RCC 7860 (cell line): Measurements from ENCODE around the gene PSMA6.
A peak's percentile ranks its signal among the peaks of the same experiment; 100 is the strongest.
"Not testable (repeated sequence)": the region's sequence is repeated elsewhere in the genome, so short reads cannot be mapped to it uniquely, and the experiment has no call there.

Experiments used
- DNase-seq: peaks from one replicate; pipeline ENCODE4 v3.0.0-alpha.2; 2015; ENCODE audit warnings: low spot score
- FAIRE-seq: peaks from 2 replicates; lab custom pipeline; 2012; peaks lifted over from hg19 to GRCh38; lab: Jason Lieb, UNC

PSMA6 gene

GRCh38 chr14:35317820-35318219 is 25.6 kb downstream of the PSMA6 start:
- FAIRE-seq (no peak), DNase-seq (no peak)

GRCh38 chr14:35319509-35319908 is 27.3 kb downstream of the PSMA6 start:
- DNase-seq, result no peak
- FAIRE-seq, result no peak

DNA sequence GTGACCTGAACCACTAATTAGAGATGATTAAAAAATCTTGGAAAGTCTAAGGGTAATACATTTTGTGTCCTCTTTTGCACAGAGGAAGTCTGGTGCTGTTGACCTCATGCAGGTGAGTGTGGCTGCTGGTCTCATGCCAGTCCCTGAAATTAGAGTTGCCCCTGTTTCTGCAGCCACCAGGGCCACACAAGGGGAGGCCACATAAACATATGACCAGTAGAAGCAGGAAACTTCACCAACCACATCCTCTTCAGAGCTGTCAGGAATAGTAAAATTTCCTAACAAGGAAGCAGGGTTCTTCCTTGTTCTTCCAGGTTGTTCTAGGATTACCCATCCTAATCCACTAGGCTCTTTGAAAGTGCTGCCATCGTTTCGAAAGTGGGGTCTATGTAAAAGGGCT is 28.3 kb downstream of the PSMA6 start:
- DNase-seq (no peak), FAIRE-seq (no peak)

- FAIRE-seq, result no peak
- no peak for DNase-seq
Measured at GRCh38 chr14:35326375-35326774, 34.2 kb downstream of the PSMA6 start.

- DNase-seq, result peak; percentile 42
- no peak for FAIRE-seq
Measured at GRCh38 chr14:35331605-35332516, 39.7 kb downstream of the PSMA6 start.

GRCh38 chr14:35332517-35333263 is 40.5 kb downstream of the PSMA6 start:
- FAIRE-seq, result no peak
- no peak for DNase-seq

- FAIRE-seq, result no peak
Measured at GRCh38 chr14:35333264-35333730, 41.1 kb downstream of the PSMA6 start.

DNA sequence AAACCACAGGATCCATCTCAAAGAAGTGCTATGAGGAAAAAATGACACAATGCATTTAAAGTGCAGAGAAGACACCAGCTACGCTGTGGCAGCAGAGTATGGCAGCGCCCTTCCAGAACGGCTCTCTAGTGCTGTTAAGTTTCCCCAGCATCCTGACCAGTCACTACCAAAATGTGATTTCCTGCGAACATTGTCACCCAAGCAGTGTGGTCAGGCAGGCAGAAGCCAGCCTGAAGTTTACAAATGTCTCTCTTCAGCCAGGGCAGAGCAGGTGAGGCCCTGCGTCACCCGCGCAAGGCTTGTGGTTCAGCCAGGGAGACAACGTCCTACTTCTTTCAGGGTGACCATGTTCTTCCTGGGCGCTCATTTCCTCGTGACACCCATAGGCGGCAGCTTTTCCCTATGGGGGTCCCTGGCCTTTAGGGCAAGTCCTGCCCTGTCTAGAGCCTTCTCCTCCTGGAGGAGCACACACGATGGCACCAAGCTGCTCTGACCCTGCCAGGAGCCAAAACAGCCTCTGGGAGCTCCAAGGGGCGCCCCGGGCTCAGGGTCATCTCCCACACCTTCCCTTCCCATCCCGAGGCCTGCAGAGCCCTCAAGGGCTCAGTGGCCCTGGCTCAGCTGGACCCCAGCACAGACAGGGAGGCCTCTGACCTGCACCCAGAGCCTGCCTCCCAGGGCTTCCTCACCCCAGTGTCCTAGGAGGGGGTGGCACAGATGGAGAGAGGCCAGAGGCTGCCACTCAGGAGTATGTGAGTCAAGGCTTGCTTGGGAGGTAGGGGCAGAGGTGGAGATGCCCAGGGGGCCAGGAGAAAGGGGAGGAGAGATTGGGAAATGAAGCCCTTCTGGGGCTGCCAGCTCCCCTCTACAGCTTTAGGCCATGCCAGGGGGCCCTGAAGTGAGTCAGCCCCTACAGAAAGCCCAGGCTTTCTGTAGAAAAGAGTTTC is 41.9 kb downstream of the PSMA6 start:
- no peak for DNase-seq
- FAIRE-seq, result no peak

More at GRCh38 chr14:35333264-35333730, 41.1 kb downstream of the PSMA6 start:
- no peak for DNase-seq

GRCh38 chr14:35335388-35336092 is 43.4 kb downstream of the PSMA6 start:
- FAIRE-seq, result no peak
- peak; percentile 65 for DNase-seq

DNA sequence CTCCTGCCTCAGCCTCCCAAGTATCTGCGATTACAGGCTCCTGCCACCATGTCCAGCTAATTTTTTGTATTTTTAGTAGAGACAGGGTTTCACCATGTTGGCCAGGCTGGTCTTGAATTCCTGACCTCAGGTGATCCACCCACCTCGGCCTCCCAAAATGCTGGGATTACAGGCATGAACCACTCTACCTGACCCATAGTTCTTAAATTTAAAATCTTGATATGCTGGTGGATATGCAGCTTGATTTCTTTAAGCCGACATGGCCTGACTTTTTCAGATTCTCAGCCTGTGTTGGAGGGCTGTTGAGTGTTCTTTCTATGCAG is 44.0 kb downstream of the PSMA6 start:
- not testable (repeated sequence) for FAIRE-seq, DNase-seq

DNA sequence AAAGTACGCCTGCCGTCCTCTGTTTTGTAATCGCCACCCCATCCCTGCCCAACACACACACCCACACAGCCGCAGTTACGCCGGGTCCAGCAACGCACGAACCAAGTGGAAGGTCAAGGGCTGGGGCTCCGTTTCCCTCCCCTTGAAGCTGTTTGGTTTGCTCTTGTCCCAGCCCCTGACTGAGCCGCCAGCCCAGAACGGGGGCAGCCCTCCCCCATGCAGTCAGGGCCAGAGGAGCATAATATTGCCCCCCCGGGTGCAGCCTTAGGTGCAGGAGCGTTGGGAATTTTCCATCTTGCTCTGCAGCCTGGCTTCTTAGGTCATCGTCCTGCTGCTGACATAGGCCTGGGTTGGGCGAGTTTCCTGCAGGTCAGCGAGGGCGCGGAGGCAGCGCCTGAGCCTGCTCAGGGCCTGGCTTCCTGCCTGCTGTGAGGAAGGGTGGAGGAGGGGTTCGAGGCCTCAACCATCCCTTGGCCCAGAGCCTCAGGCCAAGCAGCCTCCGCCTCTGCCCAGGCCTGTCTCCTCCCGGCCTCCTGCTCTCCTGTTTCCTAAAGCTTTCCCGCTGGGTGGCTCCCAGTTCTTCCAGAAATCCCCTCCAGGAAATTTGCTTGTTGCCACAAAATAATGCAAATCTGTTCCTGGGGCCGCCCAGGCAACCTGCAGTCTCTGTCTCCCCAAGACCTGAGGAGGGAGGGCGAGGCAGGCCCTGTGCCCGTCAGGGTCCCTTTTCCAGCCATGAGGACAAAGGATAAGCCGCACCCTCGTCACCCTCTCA is 44.5 kb downstream of the PSMA6 start:
- no peak for FAIRE-seq
- peak; percentile 78 for DNase-seq

- DNase-seq, result no peak
- FAIRE-seq, result no peak
Measured at GRCh38 chr14:35337269-35338255, 45.4 kb downstream of the PSMA6 start.

- DNase-seq, result no peak
- FAIRE-seq, result no peak
Measured at GRCh38 chr14:35338731-35339405, 46.7 kb downstream of the PSMA6 start.

DNA sequence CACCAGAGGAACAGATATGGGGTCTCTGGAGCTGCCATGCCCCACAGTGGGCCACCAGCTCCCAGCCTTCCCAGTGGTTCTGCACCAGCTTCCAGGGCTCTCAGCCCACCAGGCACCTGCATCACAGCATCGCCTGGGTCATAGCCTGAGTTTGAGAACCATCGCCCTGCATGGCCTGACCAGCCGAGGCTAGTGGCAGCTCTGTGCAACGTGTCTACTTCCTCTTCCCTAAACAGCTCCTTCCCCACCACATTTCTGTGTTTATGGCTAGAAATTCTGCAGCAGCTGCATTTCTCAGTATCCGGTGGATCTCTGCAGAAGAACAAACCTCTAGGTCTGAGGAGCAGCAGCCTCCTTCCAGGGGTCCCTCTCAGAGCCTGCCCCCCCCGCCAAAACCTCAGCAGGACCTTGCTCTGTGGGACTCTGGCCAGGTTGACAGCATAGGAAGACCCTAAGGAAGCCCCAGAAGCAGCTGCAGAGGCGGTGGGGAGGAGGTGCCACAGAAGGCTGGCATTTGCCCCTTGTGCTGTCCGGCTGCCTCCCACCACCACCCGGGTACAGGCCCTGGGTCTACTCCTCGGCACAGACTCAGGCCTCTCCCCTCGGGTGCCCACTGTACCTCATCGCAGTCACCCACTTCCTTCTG is 47.7 kb downstream of the PSMA6 start:
- DNase-seq (no peak), FAIRE-seq (no peak)

DNA sequence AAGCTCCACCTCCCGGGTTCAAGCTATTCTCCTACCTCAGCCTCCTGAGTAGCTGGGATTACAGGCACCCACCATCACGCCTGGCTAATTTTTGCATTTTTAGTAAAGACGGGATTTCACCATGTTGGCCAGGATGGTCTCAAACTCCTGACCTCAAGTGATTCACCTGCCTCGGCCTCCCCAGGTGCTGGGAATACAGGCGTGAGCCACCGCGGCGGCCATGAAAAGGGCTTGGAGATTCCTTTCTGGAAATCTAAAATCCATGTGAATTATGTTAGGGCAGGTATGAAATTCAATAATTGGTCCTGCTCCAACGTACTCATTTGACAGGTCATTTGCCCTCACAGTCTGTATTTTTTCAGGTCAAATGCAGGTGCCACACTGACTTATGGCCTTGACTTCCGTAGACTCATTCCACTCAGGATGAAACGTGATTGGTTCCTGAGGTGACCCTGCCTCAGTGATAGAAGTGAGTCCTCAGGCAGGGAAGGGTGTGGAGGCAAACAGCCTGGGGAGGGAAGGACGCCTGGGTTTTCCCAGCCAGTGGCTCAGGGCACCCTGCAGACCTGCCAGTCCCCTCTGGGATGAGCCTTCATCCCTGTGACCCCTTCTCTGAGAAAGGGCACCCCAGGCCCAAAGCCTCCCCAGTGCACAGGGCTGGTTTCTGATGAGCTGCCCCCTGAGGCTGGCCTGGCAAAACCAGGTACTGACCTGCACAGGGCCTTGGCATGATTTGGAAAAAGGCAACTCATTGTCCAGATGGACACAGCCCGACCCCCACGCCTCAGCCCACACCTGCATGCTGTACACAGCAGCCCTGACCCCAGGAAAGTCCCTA is 48.7 kb downstream of the PSMA6 start:
- no peak for FAIRE-seq
- no peak for DNase-seq

DNA sequence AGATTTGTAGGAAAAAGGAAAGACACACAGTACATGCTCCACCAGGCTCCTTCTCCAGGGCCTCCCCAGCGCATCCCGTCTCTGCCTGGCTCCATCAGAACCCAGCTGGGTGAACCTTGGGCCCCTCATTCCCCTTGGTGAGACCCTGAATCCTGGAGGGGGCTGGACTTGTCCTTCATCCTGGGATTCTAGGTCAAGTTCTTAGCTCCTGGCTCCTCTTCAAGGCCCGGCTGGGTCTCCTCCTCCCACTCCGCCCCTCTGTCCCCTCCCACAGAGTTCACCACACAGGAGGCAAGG is 49.2 kb downstream of the PSMA6 start:
- no peak for DNase-seq
- FAIRE-seq, result no peak
